HG03378 (cell line): ENCODE data around the gene MAMLD1.

Experiments used
- ATAC-seq: cut with Tn5 transposase; IDR thresholded peaks from one replicate; pipeline ENCODE4 v1.9.1; 2021; ENCODE audit warnings: mild to moderate bottlenecking, moderate library complexity; ENCODE audit not compliant: unreplicated experiment

Gene MAMLD1

DNA sequence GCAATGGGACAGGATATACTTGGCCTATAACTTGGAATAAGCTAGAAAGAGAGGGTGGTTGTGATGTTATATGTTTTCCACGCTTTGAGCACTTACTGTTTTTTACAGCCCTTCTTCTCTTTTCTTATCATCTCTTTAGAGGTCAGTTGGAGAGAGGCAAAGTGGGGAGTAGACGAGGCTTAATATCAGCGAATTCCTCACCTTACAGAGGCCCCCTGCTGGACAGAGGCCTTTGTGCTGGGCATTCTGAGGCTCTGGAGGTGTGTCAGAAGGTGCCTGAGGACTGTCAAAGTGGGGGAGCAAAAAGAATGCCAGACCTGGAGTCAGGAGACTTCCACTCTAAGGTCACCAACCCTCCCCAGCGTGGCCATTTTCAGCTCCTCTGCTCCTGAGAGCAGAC, 42.5 kb downstream of the MAMLD1 start:
- no peak for ATAC-seq

DNA sequence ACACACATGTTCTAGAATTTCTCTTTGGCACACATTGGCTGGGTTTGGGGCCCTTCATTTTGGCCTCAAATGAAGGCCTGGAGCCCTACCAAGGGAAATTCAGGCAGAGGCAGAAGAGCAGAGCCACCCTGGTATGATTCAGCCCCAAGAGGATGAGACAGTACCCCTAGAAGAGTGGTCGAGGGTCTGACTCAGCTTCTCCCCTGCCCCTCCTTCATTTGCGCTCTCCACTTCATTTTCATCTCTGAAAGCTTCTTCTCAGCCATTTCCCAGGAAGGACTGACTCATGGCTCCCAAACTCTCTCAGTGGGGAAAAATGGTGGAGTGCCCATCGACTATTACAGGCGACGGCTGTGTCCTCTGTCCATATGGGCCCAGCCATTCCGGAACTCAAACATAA, 43.5 kb downstream of the MAMLD1 start:
- ATAC-seq: no peak

DNA sequence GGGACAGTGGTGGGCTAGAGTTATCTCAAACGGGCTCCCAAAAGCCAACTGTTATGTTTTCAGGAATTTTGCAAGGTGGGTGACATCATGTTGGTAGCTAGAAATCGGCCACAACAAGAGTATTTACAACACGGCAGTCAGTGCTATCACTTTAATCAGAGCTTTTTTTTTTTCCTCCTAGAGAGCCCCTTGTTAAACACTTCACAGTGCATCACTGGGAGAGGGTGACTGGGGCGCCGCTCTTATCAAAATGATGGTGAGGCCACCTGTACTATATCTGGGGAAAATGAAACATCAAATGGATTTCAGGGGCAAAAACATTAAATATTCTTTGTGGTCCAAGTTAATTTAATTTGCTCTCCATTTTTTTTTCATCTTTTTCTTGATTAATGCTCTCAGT, 44.9 kb downstream of the MAMLD1 start:
- no peak for ATAC-seq

DNA sequence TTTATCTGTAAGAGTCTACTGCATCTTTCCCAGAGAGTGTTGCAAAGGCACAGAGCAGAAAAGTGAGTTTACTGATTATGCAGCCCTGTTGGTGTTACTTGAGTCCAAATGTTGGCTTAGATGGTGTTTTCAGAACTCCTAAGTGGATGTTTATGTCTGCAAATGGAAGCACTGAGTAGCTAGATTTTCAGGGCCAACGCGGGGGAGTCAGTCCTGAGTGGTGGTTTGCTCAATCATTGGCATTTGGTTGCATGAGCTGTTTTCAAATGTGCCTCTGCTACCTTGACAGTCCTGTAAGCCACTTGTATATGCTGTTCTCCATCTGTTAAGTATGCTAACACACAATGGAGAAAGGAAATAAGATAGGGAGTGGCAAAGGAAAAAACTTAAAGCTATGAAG, 45.4 kb downstream of the MAMLD1 start:
- no peak for ATAC-seq

DNA sequence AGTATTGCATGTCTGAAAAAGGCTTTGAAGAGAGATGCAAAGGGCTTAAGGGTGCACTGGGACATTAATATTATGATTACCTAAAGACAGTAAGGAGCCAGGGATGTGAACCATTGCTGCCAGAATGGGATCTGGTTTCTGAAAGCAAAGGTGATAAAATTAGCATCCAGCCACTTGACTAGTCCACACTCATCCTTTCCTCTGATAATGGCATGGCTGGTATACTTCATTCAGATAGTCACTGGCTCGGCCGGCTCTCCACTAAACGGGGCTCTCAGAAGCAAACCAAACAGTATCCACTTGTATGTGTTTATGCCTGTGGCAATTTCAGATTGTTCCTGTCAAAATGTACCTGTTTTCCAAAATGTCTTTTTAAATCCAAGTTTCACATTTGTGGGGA, 46.4 kb downstream of the MAMLD1 start:
- no peak for ATAC-seq

DNA sequence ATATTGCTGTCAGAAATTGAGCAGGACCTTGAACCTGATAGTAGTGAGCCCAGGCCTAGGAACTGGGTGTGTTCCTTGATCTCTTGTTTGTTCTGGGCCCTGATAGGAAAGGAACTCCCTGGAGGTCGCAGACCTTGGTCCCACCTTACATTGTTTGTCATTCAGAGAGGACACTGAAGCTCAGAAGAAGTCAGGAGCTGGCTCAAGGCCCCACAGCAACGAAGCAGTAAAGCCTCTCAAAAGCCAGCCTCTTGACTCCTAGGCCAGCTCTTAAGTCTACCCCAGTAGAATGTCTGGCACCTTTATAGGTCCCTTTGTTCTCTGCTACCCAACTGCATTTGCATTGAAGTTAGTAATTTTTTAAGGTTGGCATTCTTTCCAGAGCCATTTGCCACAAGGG, 46.8 kb downstream of the MAMLD1 start:
- ATAC-seq: no peak

DNA sequence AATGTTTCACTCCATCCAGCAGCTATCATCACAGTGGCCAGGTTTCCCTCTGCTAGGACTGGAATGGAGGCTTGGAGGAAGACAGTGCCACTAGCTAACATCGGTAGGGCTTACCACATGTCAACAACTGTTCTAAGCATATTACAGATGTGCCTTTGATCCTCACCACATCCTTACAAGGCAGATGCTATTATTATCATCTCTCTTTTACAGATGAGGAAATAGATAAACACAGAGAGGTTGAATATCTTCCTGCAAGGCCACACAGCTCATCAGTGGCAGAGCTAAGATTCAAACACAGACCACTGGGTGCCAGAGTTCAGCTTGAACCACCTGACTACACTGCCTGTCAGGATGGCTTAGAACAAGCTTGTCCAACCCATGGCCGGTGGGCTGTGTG, 47.4 kb downstream of the MAMLD1 start:
- no peak for ATAC-seq

DNA sequence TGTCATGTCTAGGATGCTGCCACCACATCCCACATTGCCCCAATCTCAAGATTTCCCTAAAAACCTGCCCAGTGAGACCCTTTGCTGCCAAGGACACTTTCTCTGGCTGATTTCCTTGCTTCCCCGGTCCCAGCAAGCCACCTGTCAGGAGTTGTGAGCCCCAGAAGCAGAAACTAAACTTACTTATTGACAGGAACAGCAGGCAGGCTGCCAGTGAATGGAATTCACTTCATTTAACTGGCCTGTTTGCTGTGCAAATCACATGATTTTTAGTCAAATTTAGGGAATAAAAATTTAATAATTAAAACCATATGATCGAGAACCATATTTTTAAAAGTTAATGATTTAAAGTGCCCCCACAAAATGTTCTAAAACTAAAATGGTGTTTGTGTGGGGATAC, 48.5 kb downstream of the MAMLD1 start:
- ATAC-seq: no peak

DNA sequence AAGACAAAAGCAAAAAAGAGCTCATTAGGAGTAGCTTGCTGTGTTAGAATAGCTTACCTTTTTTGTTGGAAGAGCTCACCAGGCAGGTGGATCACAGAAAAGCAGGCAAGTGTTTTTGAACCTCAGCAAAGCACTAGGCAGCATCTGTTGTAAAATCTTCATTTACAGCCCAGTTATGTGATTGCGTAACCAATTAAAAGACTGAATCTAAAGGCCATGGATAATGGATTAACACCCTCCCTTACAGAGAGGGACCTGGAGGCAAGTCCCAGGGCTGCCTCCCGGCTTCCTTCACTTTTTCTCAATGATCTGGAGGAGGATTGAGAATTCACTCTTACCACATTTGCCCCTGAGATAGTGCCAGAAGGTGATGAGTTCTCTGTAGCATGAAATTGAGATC, 51.1 kb downstream of the MAMLD1 start:
- no peak for ATAC-seq

DNA sequence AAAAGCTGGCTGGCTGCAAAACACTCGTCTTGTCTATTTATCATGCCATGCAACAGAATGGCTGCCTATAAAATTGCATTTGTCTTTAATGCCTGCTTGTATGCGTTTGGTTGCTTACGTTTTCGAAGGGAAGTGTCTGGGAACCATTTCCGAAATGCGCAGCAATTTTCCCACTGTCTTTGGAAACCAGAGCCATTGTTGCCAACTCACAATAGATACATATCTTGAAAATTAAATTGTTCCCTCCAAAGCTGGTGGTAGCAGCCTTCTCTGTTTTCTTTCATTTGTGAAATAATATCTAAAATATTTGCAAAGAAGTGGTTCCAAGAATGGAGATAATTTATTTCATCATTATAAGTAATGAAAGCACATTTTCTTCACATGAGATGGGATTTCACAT, 53.4 kb downstream of the MAMLD1 start:
- ATAC-seq: no peak

DNA sequence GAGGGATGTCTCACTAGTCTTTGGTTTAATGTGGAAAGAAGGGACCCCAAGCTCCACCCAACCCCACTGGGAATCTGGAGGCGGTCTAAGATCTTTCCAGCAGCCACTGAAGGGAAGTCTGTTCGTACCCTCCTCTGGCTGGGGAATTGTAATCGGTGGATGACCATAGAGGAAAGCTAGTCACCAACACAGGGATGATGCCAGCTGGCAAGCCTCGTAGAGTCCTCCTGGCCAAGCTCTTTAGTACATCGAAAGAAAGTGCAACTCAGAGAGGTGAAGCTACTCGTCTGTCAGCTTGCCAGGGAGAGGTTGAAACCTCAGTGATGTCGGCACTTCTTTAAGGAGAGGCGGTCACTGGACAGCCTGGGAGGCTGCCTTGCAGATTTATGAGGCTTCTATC, 58.7 kb downstream of the MAMLD1 start:
- no peak for ATAC-seq

DNA sequence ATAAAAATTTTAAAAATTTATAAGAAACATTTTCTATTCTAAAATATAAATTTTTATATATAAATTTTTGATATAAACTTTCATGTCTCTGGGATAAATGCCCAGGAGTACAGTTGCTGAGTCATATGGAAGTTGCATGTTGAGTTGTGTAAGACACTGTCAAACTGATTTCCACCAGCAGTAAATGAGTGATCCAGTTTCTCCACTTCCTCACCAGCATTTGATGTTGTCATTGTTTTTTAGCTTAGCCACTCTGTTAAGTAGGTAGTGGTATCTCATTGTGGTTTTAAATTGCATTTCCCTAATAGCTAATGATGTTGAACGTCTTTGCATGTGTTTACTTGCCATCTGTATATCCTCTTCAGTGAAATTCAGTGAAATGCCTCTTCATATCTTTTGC, 66.5 kb downstream of the MAMLD1 start:
- no peak for ATAC-seq

DNA sequence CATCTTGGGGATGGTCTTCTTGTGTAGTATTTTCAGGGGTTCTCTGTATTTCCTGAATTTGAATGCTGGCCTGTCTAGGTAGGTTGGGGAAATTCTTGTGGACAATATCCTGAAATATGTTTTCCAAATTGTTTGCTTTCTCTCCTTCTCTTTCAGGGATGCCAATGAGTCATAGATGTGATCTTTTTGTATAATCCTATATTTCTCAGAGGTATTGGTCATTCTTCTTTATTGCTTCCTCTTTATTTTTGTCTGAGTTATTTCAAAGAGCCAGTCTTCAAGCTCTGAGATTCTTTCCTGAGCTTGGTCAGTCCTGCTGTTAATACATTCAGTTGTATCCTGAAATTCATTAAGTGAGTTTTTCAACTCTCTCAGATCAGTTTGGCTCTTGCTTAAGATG, 73.1 kb downstream of the MAMLD1 start:
- ATAC-seq: no peak

DNA sequence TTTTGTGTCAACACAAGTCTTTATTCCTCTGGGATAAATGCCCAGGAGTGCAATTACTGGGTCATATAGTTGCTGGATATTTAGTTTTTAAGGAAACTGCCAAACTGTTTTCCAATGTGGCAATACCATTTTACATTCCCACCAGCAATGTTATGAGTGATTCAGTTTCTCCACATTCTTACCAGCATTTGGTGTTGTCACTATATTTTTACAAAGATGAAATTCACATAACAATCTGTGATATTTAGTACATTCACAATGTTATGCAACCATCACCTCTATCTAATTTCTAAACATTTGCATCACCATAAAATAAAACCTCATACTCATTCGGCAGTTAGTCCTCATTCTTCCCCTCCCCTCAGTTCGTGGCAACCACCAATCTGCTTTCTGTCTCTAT, 75.0 kb downstream of the MAMLD1 start:
- no peak for ATAC-seq

DNA sequence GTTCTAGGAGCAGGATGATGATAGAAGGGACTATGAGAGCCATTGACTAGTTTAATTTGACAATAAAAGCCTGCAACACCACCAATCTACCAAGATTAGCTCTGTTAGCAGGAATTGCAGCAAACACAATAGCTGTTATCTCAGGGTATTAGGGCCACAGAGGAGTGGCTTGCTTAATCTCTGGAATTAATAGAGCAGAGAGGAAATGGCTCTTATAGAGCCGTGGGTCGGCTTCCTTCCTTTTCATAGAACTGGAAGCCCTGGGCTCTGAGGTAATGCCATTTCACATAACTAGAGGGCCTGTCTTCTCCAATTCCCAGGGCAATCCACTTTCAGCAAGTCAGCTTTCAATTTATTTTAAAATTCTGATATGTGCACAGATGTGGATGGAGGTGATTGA, 83.0 kb downstream of the MAMLD1 start:
- ATAC-seq: no peak

DNA sequence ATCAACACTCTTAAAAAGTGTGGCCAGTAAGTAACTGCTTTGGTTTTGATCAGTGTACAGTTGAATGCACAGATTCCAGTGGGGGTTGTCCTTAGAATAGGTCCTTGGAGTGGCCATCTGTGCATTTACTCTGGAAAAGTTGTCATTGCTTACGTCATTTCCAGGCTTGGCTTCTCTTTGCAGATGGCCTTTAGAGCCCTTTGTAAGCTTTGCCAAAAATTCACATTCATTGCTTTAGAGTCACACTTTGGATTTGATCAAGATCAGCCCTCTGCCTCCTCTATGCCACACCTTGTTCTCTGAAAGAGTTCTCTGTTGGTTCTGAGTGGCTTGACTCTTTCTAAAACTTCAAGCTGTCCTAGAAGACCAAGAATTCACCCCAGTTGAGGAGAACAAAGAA, 83.9 kb downstream of the MAMLD1 start:
- ATAC-seq: no peak

DNA sequence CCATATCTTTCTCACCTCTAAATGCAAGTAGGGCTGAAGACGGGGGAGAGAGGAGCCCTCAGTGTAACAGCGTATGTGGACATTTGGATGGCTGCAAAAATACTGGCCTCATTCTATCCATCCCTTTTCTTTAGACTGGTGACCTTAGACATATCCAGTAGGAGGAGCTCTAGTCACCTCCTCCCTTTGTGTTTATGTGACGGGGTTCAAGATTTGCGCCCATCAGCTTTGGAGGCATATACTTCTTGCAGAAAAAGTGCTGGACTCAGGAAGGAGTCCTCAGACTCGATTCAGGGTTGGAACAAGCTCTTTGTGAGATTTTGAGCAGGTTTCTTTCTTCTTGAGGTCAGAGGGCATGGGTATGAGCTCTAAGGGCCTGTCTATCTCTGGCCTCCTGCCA, 86.2 kb downstream of the MAMLD1 start:
- ATAC-seq: no peak

DNA sequence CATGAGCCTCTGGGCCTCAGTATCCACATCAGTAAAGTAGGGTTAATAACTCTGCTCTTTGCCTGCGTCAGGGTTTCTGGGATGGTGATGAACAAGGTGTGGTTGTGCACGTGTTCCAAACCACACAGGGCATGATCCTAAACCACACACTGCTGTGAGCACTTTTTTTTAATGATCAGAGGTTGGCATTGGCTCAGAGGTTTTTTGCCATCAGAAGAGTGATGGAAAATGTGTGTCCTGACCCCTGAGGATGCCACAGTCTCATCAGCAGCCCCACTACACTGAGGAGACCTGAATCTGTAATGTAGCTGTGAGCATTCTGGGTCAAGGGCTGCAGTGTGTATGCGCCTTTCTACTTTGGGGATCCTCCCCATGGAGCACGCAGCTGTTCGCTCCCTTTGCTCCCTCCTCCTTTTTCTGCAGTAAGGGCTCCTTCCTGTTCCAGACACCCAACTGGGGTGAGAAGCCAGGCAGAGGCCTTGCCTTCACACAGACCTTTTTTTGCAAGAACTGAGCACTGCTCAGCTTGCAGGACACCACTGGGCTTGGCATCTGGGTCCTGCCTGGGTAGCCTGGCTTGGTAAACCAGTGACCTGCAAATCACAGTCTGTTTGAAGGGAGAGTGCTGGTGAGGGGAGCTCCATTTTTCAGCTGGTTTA, 87.5 kb downstream of the MAMLD1 start:
- no peak for ATAC-seq

DNA sequence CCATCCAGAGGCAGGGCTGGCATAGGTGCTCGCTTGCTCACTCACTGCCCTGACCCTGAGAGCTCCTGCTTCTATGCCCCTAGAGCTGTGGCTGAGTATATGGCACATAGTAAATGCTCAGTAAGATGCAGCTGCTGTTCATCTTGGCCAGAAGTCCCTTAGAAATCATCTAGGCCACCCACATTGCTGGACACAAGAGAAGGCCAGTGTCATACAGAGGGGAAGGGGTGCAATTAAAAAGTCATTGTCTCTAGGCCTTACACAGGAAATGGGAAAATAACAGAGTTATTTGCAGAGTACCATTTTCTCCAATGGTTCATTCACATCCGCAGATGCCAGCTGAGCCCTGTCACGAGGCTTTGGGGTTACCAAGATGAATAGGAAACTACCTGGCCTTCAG, 88.8 kb downstream of the MAMLD1 start:
- ATAC-seq: no peak

DNA sequence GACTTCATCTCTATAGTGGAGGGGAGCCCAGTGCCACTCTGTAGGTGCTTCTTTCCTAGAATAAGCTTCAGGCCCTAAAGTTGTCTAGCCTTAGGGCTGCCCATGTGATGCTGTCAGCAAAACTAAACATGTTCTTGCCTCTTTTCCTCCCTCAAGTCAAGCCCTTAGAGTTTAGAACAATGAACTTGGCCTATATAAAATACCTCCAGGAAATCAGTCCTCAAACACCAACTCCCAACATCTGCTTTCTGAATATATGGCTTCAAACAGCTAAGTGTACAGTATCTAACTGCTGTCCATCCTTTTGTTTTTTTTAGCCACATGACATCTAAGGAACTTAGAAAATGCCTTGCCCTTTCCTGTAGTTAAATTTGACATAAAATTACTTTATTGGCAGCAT, 91.0 kb downstream of the MAMLD1 start:
- ATAC-seq: no peak

DNA sequence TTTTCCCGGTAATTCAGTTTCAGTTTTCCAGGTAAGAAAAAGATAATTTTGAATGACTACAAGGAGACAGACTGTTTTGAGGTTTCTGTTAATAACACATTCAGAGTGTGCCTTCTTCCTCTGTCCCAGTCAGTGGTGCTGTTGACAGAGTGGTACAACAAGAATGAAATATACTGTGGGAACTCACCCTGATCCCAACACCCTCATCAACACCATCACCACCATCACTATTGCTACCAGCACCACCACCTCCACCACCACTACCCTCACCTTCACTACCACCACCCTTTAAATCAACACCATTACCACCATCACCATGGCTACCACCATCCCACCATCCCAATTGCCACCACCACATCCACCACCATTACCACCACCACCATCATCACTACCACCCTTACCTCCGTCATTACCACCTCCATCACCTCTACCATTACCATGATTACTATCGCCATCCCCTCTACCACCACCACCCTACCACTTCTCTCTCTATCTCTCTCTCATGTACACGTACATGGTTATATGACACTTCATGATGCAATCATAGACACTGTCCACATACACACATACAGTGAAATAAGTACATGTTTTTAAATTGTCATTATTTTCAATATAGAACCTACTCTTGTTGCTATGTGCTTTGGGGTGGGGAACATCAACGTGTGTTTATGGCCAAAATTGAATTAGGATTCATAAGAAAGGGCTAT, 91.5 kb downstream of the MAMLD1 start:
- ATAC-seq: no peak

DNA sequence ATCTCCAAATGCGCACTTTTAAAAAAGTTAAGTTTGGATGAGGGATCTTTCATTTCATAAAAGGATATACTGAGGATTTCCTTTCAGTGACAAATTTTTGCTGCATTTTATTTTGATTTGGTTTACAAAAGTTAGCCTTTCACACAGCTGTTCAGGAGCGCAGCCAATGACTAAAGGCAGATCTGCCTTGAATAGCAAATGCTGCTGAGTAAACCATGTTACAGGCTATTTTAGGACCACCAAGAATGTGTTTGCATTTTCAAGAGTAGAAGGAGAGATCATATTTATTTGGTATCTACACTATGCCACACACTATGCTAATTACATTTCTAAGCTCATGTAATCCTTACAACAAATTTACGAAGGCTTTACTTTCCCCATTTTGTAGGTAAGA, 92.1 kb downstream of the MAMLD1 start:
- no peak for ATAC-seq

DNA sequence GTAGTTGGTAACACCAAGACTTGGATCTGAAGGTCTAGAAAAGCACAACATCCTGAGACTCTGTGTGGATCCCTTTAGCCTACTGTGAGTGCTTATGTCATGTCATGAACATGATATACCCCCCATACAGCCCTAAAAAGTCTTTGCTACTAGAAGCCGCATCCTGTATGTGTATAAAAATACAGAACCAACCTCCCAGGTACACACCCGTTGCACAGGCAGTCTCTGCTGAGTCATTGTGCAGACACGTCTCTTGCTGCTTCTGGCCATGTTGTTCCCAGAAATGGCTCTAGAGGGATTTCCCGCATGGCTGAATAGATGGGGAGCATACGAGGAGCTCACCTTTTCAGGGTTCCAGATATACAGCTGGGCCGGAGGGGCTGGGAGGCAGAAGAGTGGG, 93.3 kb downstream of the MAMLD1 start:
- no peak for ATAC-seq
